ENCODE measurements around the gene CRLF1.

Gene CRLF1

GRCh38 chr19:18629166-18630088 lies 22.8 kb upstream of the CRLF1 start:
- Histone ChIP-seq H2AFZ (ENCODE audit: low read length) (no peak overlapping the region), H3K4me1 (ENCODE audit: low read length) (peaks cover 6% of the 10 kb centered on the region; the same call in 1 of the 2 replicates), H3K9ac (ENCODE audit: low read length) (no peak overlapping the region), H3K9me2 (replicated peaks; ENCODE audit: insufficient read depth, low read length) (no peaks in the 10 kb centered on the region), H4K20me1 (ENCODE audit: insufficient read depth, low read length) (no peaks in the 10 kb centered on the region), H3K79me2 (ENCODE audit: low read length) (no peaks in the 10 kb centered on the region), H3K4me2 (ENCODE audit: low read depth, low read length) (no peak overlapping the region), H3K36me3 (replicated peaks; ENCODE audit: insufficient read depth, low read length) (no peaks in the 10 kb centered on the region), H3F3A (ENCODE audit: insufficient read depth, low read length) (no peaks in the 10 kb centered on the region), H3K4me3 (ENCODE audit: low read length) (no peak overlapping the region), H3K9me3 (replicated peaks; ENCODE audit: insufficient read depth, low read length) (no peaks in the 10 kb centered on the region), H3K27me3 (replicated peaks; ENCODE audit: insufficient read depth, low read length) (peaks cover 15% of the 10 kb centered on the region), H3K27ac (ENCODE audit: low read length) (no peak overlapping the region)
- no peak for TF ChIP-seq EZH2phosphoT487 (IDR thresholded peaks at IDR 0.05; ENCODE audit: low read length)
- no peak for TF ChIP-seq EZH2 (optimal IDR thresholded peaks at IDR 0.05; ENCODE audit: low read depth, low read length)
- TF ChIP-seq CTCF (IDR thresholded peaks at IDR 0.05; ENCODE audit: low read length), result no peak
- no peak for DNase-seq

DNA sequence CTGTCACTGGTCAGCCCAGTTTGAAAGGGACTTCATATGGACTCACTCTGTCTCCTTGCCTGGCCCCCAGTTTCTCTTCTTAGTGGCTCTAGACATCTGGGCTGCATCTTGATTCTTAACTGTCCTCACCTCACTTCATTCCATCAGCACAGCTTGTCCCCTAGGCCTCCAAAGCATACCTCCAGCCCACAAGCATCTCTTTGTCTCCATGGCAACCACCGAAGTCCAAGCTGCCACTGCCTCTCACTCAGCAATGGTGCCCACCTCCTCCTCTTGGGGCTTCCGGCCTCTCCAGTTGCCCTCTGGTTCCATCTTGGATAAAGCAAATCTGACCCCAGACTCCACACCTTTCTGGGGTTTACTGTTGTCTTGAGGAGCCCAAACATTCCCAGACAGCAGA lies 20.3 kb upstream of the CRLF1 start:
- no peak for DNase-seq
- no peak overlapping the region for H3K27ac ChIP-seq (ENCODE audit: low read length)
- H4K20me1 ChIP-seq (ENCODE audit: insufficient read depth, low read length), result no peaks in the 10 kb centered on the region
- H3K4me2 ChIP-seq (ENCODE audit: low read depth, low read length), result no peak overlapping the region
- H3K27me3 ChIP-seq (replicated peaks; ENCODE audit: insufficient read depth, low read length), result peaks cover 15% of the 10 kb centered on the region
- no peak overlapping the region for H3K4me3 ChIP-seq (ENCODE audit: low read length)
- no peaks in the 10 kb centered on the region for H3K4me1 ChIP-seq (ENCODE audit: low read length)
- no peaks in the 10 kb centered on the region for H3F3A ChIP-seq (ENCODE audit: insufficient read depth, low read length)
- no peaks in the 10 kb centered on the region for H3K9me2 ChIP-seq (replicated peaks; ENCODE audit: insufficient read depth, low read length)
- H3K36me3 ChIP-seq (replicated peaks; ENCODE audit: insufficient read depth, low read length), result no peaks in the 10 kb centered on the region
- no peaks in the 10 kb centered on the region for H3K79me2 ChIP-seq (ENCODE audit: low read length)
- no peak overlapping the region for H2AFZ ChIP-seq (ENCODE audit: low read length)
- H3K9ac ChIP-seq (ENCODE audit: low read length), result no peak overlapping the region
- no peaks in the 10 kb centered on the region for H3K9me3 ChIP-seq (replicated peaks; ENCODE audit: insufficient read depth, low read length)
- TF ChIP-seq EZH2 (optimal IDR thresholded peaks at IDR 0.05; ENCODE audit: low read depth, low read length), result no peak
- TF ChIP-seq EZH2phosphoT487 (IDR thresholded peaks at IDR 0.05; ENCODE audit: low read length), result no peak
- no peak for TF ChIP-seq CTCF (IDR thresholded peaks at IDR 0.05; ENCODE audit: low read length)

GRCh38 chr19:18620902-18621301 lies 14.3 kb upstream of the CRLF1 start:
- Histone ChIP-seq H3K4me3 (ENCODE audit: low read length) (no peak overlapping the region), H3F3A (ENCODE audit: insufficient read depth, low read length) (no peaks in the 10 kb centered on the region), H2AFZ (ENCODE audit: low read length) (no peak overlapping the region), H3K9me2 (replicated peaks; ENCODE audit: insufficient read depth, low read length) (no peaks in the 10 kb centered on the region), H3K36me3 (replicated peaks; ENCODE audit: insufficient read depth, low read length) (no peaks in the 10 kb centered on the region), H3K4me2 (ENCODE audit: low read depth, low read length) (no peak overlapping the region), H3K4me1 (ENCODE audit: low read length) (no peaks in the 10 kb centered on the region), H4K20me1 (ENCODE audit: insufficient read depth, low read length) (no peaks in the 10 kb centered on the region), H3K79me2 (ENCODE audit: low read length) (no peaks in the 10 kb centered on the region), H3K9me3 (replicated peaks; ENCODE audit: insufficient read depth, low read length) (no peaks in the 10 kb centered on the region), H3K27me3 (replicated peaks; ENCODE audit: insufficient read depth, low read length) (peaks cover 27% of the 10 kb centered on the region), H3K9ac (ENCODE audit: low read length) (no peak overlapping the region), H3K27ac (ENCODE audit: low read length) (no peak overlapping the region)
- DNase-seq, result no peak
- TF ChIP-seq EZH2 (optimal IDR thresholded peaks at IDR 0.05; ENCODE audit: low read depth, low read length) (no peak), EZH2phosphoT487 (IDR thresholded peaks at IDR 0.05; ENCODE audit: low read length) (no peak), CTCF (IDR thresholded peaks at IDR 0.05; ENCODE audit: low read length) (no peak)
